K562 (cell line): ENCODE measurements around the gene METAP1. TPM values are rescaled to one million over a fixed set of nuclear protein-coding genes. Genes with fewer than 3 reads are reported as not detected.

Source experiments
- CBX8 ChIP-seq: fragments of 200-600 bp; sonication (generic); IDR thresholded peaks from 2 replicates; pipeline ENCODE4 v1.6.1; 2012; ENCODE audit warnings: borderline replicate concordance, mixed run types, low read depth, mild to moderate bottlenecking, moderate library complexity, mixed read lengths, low read length, control low read depth, inconsistent platforms; ENCODE audit not compliant: poor library complexity, severe bottlenecking; ENCODE audit errors: extremely low read depth
- ELF2 ChIP-seq: fragments of 250-450 bp; sonication (Bioruptor Pico); IDR thresholded peaks from 2 replicates; pipeline ENCODE4 v1.5.0; 2021; ENCODE audit warnings: mild to moderate bottlenecking
- HDAC2 ChIP-seq: fragments of 450-650 bp; IDR thresholded peaks from 2 replicates; pipeline ENCODE4 v1.6.1; 2016; ENCODE audit warnings: mild to moderate bottlenecking
- HDAC3 ChIP-seq: fragments of 450-650 bp; IDR thresholded peaks from 2 replicates; pipeline ENCODE4 v1.6.1; 2018; ENCODE audit warnings: borderline replicate concordance, mild to moderate bottlenecking, moderate library complexity; ENCODE audit not compliant: partially characterized antibody
- NR1H2 ChIP-seq: sonication (generic); formaldehyde crosslinking; IDR thresholded peaks from 2 replicates; pipeline ENCODE4 v1.4.0; 2020; ENCODE audit warnings: mild to moderate bottlenecking, missing genetic modification reagents
- SMARCB1 ChIP-seq: IDR thresholded peaks from 2 replicates; pipeline ENCODE4 v1.6.1; 2011; ENCODE audit warnings: improper control_type of control experiment, low read depth; ENCODE audit not compliant: insufficient read length
- TRIM24 ChIP-seq, 2 experiments: fragments of 450-650 bp; IDR thresholded peaks; 2 replicates each; pipeline ENCODE4 v1.6.1; 2016
- ZNF197 ChIP-seq: fragments of 200-800 bp; sonication (Bioruptor generic); IDR thresholded peaks from 2 replicates; pipeline ENCODE4 v1.6.1; 2016; ENCODE audit warnings: low read depth, missing genetic modification characterization, missing compliant biosample characterization
- ZNF407 ChIP-seq: fragments of 450-650 bp; IDR thresholded peaks from 2 replicates; pipeline ENCODE4 v1.6.1; 2016; ENCODE audit warnings: low read depth
- polyA plus RNA-seq, 8 experiments: library from polyadenylated mRNA; depleted of rRNA in 4 of 8; stranded (reverse) in 5 of 8; unstranded in 3 of 8; fragments of >200 nt; fragmentation: Nextera tagmentation in 2 of 8; fragmentation: Illumina TruSeq in 1 of 8; extraction: Ambion mirVana in 2 of 8; extraction: Trizol in 1 of 8; gene quantifications; 2 replicates each; pipeline versions ENCODE4 v1.2.1 to v1.2.3, GENCODE V29; 2011 to 2014; ENCODE audit warnings: inconsistent platforms in 1 of 8, missing spikeins in 1 of 8
- total RNA-seq, 7 experiments: library from RNA; depleted of rRNA in 6 of 7; stranded (reverse); fragments of >200 nt in 6 of 7; fragmentation: Illumina TruSeq in 2 of 7; extraction: Trizol in 2 of 7; gene quantifications; 2 replicates each; pipeline versions ENCODE4 v1.2.1 to v1.2.3, GENCODE V29; 2011 to 2021; ENCODE audit warnings: low replicate concordance in 1 of 7
- TF ChIP-seq, protein P1 (sequence below): fragments of 450-650 bp; formaldehyde crosslinking; IDR thresholded peaks from 2 replicates; pipeline ENCODE4 v1.4.0; 2022; ENCODE audit warnings: missing genetic modification characterization
- TF ChIP-seq, protein P2 (sequence below): fragments of 250-450 bp; sonication (Bioruptor Pico); IDR thresholded peaks from 2 replicates; pipeline ENCODE4 v1.4.0; 2020; ENCODE audit warnings: borderline replicate concordance
- TF ChIP-seq, protein P3 (sequence below): fragments of 450-650 bp; IDR thresholded peaks from 2 replicates; pipeline ENCODE4 v1.6.1; 2016
- TF ChIP-seq, protein P4 (sequence below): fragments of 450-650 bp; formaldehyde crosslinking; IDR thresholded peaks from 2 replicates; pipeline ENCODE4 v1.4.0; 2020; ENCODE audit warnings: mild to moderate bottlenecking, moderate library complexity

The METAP1 gene
- total and polyA plus RNA-seq, 9 of the 15 experiments (the other 6 are each of a cell fraction or from before 2014, with no cell fraction given): 31.4 to 77.6 (median 59.5) TPM

- TF ChIP-seq, protein P1, sequence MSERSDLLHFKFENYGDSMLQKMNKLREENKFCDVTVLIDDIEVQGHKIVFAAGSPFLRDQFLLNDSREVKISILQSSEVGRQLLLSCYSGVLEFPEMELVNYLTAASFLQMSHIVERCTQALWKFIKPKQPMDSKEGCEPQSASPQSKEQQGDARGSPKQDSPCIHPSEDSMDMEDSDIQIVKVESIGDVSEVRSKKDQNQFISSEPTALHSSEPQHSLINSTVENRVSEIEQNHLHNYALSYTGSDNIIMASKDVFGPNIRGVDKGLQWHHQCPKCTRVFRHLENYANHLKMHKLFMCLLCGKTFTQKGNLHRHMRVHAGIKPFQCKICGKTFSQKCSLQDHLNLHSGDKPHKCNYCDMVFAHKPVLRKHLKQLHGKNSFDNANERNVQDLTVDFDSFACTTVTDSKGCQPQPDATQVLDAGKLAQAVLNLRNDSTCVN (CRISPR knock-in tag): no peak
- TF ChIP-seq ELF2 (CRISPR knock-in tag) (no peak), NR1H2 (CRISPR knock-in tag) (0 out of 2 replicates have a peak, but pooled peaks have one; percentile 41), SMARCB1 (no peak), HDAC2 (no peak), CBX8 (no peak), TRIM24 (IDR thresholded peaks at IDR 0.05) (0 out of 4 replicates have a peak, but pooled peaks of 1 of the 2 experiments have one; percentile 13), HDAC3 (no peak), ZNF407 (no peak), ZNF197 (CRISPR knock-in tag) (0 out of 2 replicates have a peak, but pooled peaks have one; percentile 5)
- TF ChIP-seq, protein P2, sequence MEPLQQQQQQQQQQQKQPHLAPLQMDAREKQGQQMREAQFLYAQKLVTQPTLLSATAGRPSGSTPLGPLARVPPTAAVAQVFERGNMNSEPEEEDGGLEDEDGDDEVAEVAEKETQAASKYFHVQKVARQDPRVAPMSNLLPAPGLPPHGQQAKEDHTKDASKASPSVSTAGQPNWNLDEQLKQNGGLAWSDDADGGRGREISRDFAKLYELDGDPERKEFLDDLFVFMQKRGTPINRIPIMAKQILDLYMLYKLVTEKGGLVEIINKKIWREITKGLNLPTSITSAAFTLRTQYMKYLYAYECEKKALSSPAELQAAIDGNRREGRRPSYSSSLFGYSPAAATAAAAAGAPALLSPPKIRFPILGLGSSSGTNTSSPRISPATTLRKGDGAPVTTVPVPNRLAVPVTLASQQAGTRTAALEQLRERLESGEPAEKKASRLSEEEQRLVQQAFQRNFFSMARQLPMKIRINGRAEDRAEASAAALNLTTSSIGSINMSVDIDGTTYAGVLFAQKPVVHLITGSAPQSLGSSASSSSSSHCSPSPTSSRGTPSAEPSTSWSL (CRISPR knock-in tag): no peak
- TF ChIP-seq, protein P3, sequence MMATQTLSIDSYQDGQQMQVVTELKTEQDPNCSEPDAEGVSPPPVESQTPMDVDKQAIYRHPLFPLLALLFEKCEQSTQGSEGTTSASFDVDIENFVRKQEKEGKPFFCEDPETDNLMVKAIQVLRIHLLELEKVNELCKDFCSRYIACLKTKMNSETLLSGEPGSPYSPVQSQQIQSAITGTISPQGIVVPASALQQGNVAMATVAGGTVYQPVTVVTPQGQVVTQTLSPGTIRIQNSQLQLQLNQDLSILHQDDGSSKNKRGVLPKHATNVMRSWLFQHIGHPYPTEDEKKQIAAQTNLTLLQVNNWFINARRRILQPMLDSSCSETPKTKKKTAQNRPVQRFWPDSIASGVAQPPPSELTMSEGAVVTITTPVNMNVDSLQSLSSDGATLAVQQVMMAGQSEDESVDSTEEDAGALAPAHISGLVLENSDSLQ: peak; percentile 21; the same call in 1 of the 2 replicates
- TF ChIP-seq, protein P4, sequence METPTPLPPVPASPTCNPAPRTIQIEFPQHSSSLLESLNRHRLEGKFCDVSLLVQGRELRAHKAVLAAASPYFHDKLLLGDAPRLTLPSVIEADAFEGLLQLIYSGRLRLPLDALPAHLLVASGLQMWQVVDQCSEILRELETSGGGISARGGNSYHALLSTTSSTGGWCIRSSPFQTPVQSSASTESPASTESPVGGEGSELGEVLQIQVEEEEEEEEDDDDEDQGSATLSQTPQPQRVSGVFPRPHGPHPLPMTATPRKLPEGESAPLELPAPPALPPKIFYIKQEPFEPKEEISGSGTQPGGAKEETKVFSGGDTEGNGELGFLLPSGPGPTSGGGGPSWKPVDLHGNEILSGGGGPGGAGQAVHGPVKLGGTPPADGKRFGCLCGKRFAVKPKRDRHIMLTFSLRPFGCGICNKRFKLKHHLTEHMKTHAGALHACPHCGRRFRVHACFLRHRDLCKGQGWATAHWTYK (CRISPR knock-in tag): no peak
Measured at GRCh38 chr4:98994474-98995182, 893 bp upstream of the METAP1 start (continued).
